Erythroblast (primary cell): ENCODE data around the gene SYCP1.

Source experiments
- GATA1 ChIP-seq: IDR thresholded peaks from 2 replicates; pipeline ENCODE4 v1.6.1; 2011; ENCODE audit warnings: low read depth, mild to moderate bottlenecking, control low read depth, low read length, moderate library complexity
- POLR2A ChIP-seq: IDR thresholded peaks from 2 replicates; pipeline ENCODE4 v1.6.1; 2011; ENCODE audit warnings: mild to moderate bottlenecking, low read length

DNA sequence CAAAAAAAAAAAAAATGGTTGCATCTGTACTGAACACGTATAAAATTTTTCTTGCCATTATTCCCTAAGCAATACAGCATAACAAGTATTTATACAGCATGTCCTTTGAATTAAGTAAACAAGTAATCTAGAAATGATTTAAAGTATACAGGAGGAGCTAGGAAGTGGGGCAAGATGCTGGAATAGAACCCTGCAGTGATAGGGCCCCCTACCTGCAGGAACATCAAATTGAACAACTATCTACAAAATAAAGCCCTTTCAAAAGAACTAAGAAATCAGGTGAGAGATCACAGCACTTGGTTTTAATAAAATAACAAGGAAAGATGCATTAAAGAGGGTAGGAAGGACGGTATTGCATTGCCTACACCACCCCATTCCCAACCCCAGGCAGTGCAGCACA lies 185.8 kb downstream of the SYCP1 start:
- TF ChIP-seq POLR2A (no peak), GATA1 (no peak)
